HFF-Myc (cell line): Measurements from ENCODE around the gene RNGTT.

Source experiments
- DNase-seq: peaks from one replicate; pipeline ENCODE4 v3.0.0-alpha.2; 2011; ENCODE audit warnings: low read depth; ENCODE audit errors: extremely low read depth
- H3K4me3 ChIP-seq: replicated peaks from 2 replicates; pipeline ENCODE4 v1.5.1; 2011; ENCODE audit warnings: low read depth, mild to moderate bottlenecking, control low read depth, low read length
- CTCF ChIP-seq: IDR thresholded peaks from 2 replicates; pipeline ENCODE4 v1.5.1; 2012; ENCODE audit warnings: mild to moderate bottlenecking, low read depth, low read length, control low read depth; ENCODE audit errors: missing control alignments

Gene RNGTT

GRCh38 chr6:88572449-88573139 is 390.8 kb downstream of the RNGTT start:
- H3K4me3 ChIP-seq: no peak overlapping the region
- no peak for TF ChIP-seq CTCF
- DNase-seq: no peak

- DNase-seq: no peak
- no peak for TF ChIP-seq CTCF
- H3K4me3 ChIP-seq: no peak overlapping the region
Measured at GRCh38 chr6:88569959-88570358, 393.5 kb downstream of the RNGTT start.

- no peak for DNase-seq
Measured at GRCh38 chr6:88567696-88568095, 395.7 kb downstream of the RNGTT start.

GRCh38 chr6:88566746-88567534 is 396.5 kb downstream of the RNGTT start:
- no peak for DNase-seq
- TF ChIP-seq CTCF: no peak

More at GRCh38 chr6:88567696-88568095, 395.7 kb downstream of the RNGTT start:
- no peak overlapping the region for H3K4me3 ChIP-seq
- no peak for TF ChIP-seq CTCF

GRCh38 chr6:88565836-88566235 is 397.6 kb downstream of the RNGTT start:
- no peak for DNase-seq
- TF ChIP-seq CTCF: no peak
- H3K4me3 ChIP-seq: no peak overlapping the region

More at GRCh38 chr6:88566746-88567534, 396.5 kb downstream of the RNGTT start:
- H3K4me3 ChIP-seq: no peak overlapping the region

- no peak for DNase-seq
- no peak overlapping the region for H3K4me3 ChIP-seq
- TF ChIP-seq CTCF: no peak
Measured at GRCh38 chr6:88565409-88565811, 398.0 kb downstream of the RNGTT start.
